HG02610 (cell line): Measurements from ENCODE around the gene SERPINA12.
"Not testable (repeated sequence)": the region's sequence is repeated elsewhere in the genome, so short reads cannot be mapped to it uniquely, and the experiment has no call there.

ENCODE experiments used
- ATAC-seq: cut with Tn5 transposase; IDR thresholded peaks from one replicate; pipeline ENCODE4 v1.9.1; 2021; ENCODE audit warnings: mild to moderate bottlenecking, moderate library complexity; ENCODE audit not compliant: unreplicated experiment

SERPINA12 gene

DNA sequence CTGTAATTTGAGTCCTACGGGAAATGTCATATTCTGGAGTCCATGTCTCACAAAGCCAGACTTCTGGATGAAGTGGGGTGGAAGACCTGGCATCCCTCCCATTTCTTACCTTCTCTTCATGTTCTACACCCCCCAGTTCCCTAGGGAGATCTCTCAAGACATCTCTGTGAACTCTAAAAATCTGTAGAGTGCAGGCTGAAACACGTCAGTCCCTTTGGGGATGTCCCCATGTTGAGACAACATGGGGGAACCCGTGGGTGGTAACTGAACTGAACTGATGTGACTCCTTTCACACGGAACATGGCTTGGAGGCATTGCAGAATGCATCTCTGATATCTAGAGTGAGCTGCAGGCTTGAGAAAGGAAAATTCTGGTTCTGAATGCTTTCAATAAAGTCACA, 15.2 kb downstream of the SERPINA12 start:
- ATAC-seq = no peak

DNA sequence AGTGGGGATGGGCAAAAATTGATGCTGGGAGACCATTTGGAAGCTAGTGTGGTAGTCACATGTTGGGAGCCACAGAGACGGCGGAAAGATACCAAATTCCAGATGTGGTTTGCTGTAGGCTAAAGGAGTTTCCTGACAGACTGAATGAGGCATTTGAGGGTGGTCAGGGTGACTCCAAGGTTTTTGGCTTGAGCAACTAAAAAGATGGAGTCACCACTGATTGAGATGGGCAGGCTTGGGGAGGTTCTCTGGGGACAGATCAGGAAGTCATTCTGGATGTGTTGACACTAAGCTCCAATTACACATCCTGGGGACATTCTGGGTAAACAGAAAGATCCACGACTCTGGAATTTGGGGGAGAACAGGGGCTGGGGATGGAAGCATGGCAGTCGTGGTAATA, 17.8 kb downstream of the SERPINA12 start:
- ATAC-seq = no peak

DNA sequence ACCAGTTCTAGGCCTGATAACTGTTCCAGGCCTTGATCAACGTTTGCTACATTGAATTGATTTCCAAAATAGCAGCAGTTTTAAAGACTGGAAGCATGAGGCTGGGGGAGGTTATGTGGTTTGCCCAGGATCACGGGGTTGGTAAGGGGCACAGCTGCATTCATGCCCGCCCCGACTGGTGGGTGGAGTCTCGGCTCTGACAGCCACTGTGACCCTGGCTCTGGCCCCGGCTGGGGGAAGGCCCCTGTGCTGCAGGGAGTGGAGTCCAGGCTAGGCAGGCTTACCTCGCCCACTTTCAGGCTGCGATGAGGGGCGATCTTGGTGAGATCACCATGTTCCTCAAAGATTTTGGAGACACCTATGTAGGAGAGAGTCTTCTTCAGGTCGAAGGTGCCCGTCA, 19.9 kb downstream of the SERPINA12 start:
- ATAC-seq = no peak

DNA sequence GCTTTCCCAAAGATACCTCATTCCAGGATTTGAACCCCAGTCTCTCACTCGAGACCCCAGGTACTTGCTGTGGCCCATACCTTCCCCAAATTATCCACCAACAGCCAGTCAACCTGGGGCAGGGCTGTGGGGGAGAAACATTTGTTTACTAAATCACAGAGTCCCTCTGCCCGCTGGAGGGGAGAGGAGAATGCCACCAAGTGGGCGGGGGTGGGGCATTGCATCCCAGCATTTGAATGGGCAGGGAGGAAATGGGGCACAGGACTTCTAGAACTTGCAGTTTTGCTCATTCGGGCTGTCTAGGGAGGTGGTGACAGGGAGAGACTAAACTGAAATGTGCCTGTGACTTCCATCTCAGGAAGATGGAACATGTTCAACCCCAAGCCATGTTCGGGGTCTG, 22.4 kb downstream of the SERPINA12 start:
- ATAC-seq = no peak

DNA sequence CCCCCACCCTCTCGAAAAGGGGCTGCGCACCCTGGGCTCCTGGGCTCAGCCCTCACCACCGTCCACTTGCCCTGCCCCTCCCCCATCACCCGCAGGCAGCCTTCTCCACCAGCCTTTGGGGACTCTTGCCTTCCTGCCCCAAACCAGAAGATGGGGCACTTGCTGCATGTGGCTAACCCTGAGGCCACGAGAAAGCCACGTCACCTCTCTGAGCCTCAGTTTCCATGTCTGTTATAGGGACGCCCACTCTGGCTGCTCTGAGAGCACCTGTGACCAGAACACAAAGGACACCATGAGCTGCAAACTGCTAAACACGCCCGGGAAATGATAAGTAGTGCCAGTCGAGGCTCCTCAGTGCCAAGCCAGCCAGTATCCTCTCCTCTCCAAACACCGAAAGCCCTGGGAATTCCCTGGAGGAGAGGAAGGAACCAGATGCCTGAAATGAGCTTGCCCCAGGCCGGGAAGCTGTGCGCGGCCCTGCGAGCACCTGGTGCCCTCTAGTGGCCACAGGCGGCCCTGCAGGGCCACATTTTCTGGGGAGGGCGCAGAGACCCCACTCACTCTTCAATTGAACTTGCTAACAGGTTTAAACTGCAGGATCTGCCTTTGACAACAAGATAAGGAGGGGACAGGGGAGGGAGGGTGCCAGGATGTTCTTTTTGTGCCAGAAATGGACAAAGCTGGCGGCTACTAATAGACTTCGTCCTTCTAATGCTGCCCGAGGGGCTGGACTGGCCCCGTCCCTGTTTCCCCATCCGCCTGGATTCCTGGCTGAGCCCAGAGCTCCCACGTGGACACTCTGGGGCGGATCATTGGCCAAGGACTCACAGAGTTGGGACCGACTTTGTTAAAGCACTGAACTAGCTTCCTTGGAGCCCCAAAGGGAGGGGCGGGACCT, 23.1 kb downstream of the SERPINA12 start:
- ATAC-seq = peak; percentile 55

- no peak for ATAC-seq
Measured at GRCh38 chr14:94484481-94484880, 24.8 kb downstream of the SERPINA12 start.

DNA sequence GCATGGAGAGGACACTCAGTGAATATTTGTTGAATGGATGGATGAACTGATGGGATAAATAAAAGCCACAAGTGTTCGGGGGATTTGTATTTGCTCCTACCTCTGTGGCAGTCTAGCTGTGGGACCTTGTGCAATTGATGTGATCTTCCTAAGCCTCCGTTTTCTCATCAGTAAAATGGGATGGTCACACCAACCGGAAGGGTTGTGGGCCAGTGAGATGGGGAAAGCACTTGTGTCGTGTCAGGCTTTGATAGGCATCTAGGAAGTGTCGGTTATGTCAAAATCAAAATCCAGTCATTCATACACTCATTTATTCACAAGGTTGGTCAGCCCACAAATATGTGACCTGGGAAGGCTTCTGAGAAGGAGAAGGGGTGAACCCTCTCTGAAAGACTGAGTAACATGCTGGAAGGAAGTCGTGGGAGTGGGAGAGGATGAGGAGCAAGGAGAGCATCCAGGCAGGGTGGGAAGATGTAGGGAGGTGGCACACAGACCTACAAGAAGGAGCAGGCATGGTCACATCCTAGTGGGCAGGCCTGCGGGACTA, 25.5 kb downstream of the SERPINA12 start:
- no peak for ATAC-seq

DNA sequence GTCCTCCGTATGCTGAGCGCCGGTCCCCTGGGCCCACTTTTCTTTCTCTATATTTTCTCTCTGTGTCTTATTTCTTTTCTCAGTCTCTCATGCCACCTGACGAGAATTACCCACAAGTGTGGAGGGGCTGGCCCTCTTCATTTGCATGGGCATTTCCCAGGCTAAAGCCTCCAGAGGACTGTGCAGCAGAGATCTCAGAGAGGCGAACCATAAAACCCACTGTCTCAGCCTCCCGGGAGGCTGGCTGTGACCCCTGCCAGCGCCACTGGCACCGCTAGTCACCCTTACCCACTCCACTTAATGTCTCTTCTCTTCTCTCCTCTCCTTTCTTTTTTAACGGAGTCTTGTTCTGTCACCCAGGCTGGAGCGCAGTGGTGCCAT, 26.2 kb downstream of the SERPINA12 start:
- no peak for ATAC-seq

GRCh38 chr14:94482132-94483070, 26.9 kb downstream of the SERPINA12 start:
- ATAC-seq = not testable (repeated sequence)

- ATAC-seq = no peak
Measured at GRCh38 chr14:94481468-94482131, 27.7 kb downstream of the SERPINA12 start.

- no peak for ATAC-seq
Measured at GRCh38 chr14:94480809-94481208, 28.5 kb downstream of the SERPINA12 start.

DNA sequence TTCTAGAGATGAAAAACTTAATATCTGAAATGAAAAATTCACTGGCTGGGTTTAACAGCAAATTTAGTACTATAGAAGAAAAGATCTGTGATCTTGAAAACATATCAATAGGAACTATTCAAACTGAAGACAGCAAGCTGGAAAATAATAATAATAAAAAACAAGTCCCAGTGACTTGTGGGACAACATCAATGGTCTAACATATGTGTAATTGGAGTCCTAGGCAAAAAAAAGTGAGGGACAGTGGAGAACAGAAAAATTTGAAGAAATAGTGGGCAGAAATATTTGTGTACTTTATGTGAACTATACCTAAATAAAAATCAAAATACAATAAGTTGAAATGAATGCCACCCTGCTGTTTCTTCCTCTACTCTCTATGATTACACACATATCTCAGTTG, 30.8 kb downstream of the SERPINA12 start:
- no peak for ATAC-seq

GRCh38 chr14:94476023-94476422, 33.2 kb downstream of the SERPINA12 start, which contains the start of gene SERPINA9:
Gene SERPINA9, minus strand, starts transcription at chr14:94476197. Its CDS starts 6,357 bp downstream, at chr14:94469840.
- ATAC-seq = no peak

- ATAC-seq = no peak
Measured at GRCh38 chr14:94474581-94475031, 34.7 kb downstream of the SERPINA12 start.

GRCh38 chr14:94473666-94474410, 35.4 kb downstream of the SERPINA12 start:
- ATAC-seq = no peak

- no peak for ATAC-seq
Measured at GRCh38 chr14:94472842-94473241, 36.4 kb downstream of the SERPINA12 start.

GRCh38 chr14:94471045-94471444, 38.2 kb downstream of the SERPINA12 start:
- ATAC-seq = no peak

GRCh38 chr14:94470311-94470710, 39.0 kb downstream of the SERPINA12 start:
- no peak for ATAC-seq

DNA sequence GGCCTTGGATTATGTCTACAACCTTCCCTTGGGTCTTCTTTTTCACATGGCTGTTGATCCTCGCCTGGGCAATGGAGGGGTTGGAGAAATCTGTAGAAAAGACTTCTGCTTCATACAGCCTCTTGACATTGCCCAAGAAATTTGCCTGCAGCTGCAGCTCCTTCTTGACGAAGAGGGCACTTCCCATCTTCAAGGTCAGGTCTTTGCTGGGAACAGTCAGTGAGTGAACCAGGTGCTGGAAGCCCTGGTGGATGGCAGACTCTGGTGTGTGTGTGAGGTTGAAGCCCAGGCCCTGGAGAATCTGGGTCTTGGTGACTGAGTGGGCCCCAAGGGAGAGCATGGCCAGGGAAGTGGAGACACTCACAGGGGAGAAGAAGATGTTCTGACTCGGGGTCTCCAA, 40.0 kb downstream of the SERPINA12 start:
- no peak for ATAC-seq
